Ectodermal cell (in vitro differentiated cells): ENCODE data around the gene PROM2.
"Not testable (repeated sequence)": the region's sequence is repeated elsewhere in the genome, so short reads cannot be mapped to it uniquely, and the experiment has no call there.

Source experiments
- H3K27ac ChIP-seq: 2 replicates; pipeline ENCODE4 v1.7.0; 2013; ENCODE audit warnings: mild to moderate bottlenecking, low read depth, low read length; ENCODE audit not compliant: insufficient read depth, poor library complexity, severe bottlenecking
- H3K27me3 ChIP-seq: 2 replicates; pipeline ENCODE4 v1.7.0; 2013; ENCODE audit warnings: mild to moderate bottlenecking, low read length; ENCODE audit not compliant: insufficient read depth, control insufficient read depth, poor library complexity, severe bottlenecking
- H3K36me3 ChIP-seq: one replicate; pipeline ENCODE4 v1.7.0; 2013; ENCODE audit warnings: low read length; ENCODE audit not compliant: control insufficient read depth, insufficient read depth
- H3K4me1 ChIP-seq: one replicate; pipeline ENCODE4 v1.7.0; 2013; ENCODE audit warnings: low read length; ENCODE audit not compliant: control insufficient read depth, insufficient read depth
- H3K4me3 ChIP-seq: 2 replicates; pipeline ENCODE4 v1.7.0; 2013; ENCODE audit warnings: low read depth, low read length, control low read depth; ENCODE audit not compliant: insufficient read depth
- H3K9me3 ChIP-seq: 2 replicates; pipeline ENCODE4 v1.7.0; 2013; ENCODE audit warnings: mild to moderate bottlenecking, low read length, moderate library complexity; ENCODE audit not compliant: control insufficient read depth
- WGBS, 2 experiments: methylation state at CpG; one replicate each; pipeline ENCODE4 v1.1.7; 2013; ENCODE audit warnings: missing lambda C conversion rate in 2 of 2; 5-methylcytosine and 5-hydroxymethylcytosine counted together

The PROM2 gene

GRCh38 chr2:95242084-95242483 is 32.2 kb upstream of the PROM2 start:
- H3K9me3 ChIP-seq, H3K27ac ChIP-seq, H3K4me1 ChIP-seq, H3K27me3 ChIP-seq, H3K36me3 ChIP-seq, H3K4me3 ChIP-seq: not testable (repeated sequence)
- 80 to 88% methylated on average over 1 of the region's 1 CpG for WGBS, 2 experiments

GRCh38 chr2:95258271-95258670 is 16.0 kb upstream of the PROM2 start:
- 90 to 92% methylated on average over 2 of the region's 2 CpGs for WGBS, 2 experiments
- Histone ChIP-seq H3K36me3 (no peaks in the 10 kb centered on the region), H3K4me3 (no peak overlapping the region), H3K4me1 (no peaks in the 10 kb centered on the region), H3K9me3 (no peaks in the 10 kb centered on the region), H3K27me3 (no peaks in the 10 kb centered on the region), H3K27ac (no peak overlapping the region)

- H3K27me3 ChIP-seq = no peaks in the 10 kb centered on the region
- H3K36me3 ChIP-seq = no peaks in the 10 kb centered on the region
- no peak overlapping the region for H3K4me3 ChIP-seq
- no peaks in the 10 kb centered on the region for H3K4me1 ChIP-seq
- 91 to 93% methylated on average over 8 of the region's 8 CpGs for WGBS, 2 experiments
- no peaks in the 10 kb centered on the region for H3K9me3 ChIP-seq
- H3K27ac ChIP-seq = no peak overlapping the region
These were observed 13.9 kb upstream of the PROM2 start for GRCh38 chr2:95260028-95261023.

GRCh38 chr2:95261602-95262001 is 12.6 kb upstream of the PROM2 start:
- no peak overlapping the region for H3K4me3 ChIP-seq
- no peaks in the 10 kb centered on the region for H3K4me1 ChIP-seq
- H3K27me3 ChIP-seq = no peaks in the 10 kb centered on the region
- no peaks in the 10 kb centered on the region for H3K36me3 ChIP-seq
- H3K9me3 ChIP-seq = no peaks in the 10 kb centered on the region
- no peak overlapping the region for H3K27ac ChIP-seq
- 66 to 70% methylated on average over 6 of the region's 6 CpGs for WGBS, 2 experiments

DNA sequence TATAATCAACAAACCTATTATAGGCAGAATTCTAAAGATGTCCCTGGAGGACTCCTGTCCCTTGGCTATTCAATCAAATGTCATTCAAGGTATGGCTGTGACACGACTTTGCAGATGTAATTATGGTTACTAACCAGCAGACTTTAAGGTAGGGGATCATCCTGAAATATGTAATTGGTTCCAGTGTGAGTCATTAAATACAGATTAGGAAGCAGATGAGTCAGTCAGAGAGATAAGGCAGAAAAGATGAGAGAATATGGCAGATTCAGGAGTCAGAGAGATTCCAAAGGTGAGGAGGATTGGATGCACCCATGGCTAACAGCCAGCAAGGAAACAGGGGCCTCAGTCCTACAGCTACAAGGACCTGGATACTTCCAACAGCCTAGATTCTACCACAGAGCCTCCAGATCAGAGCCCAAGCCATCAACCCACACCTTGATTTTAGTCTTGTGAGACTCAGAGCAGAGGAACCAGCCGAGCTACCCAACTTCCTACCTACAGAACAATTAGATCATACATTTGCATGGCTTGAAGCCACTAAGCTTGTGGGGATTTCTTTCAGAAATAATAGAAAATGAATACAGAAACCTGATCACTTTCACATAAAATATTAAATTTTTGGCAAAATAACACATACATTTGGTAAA is 11.2 kb upstream of the PROM2 start:
- Histone ChIP-seq H3K4me1 (no peaks in the 10 kb centered on the region), H3K36me3 (no peaks in the 10 kb centered on the region), H3K9me3 (no peaks in the 10 kb centered on the region), H3K4me3 (no peak overlapping the region), H3K27me3 (no peaks in the 10 kb centered on the region), H3K27ac (no peak overlapping the region)
- 90 to 94% methylated on average over 2 of the region's 2 CpGs for WGBS, 2 experiments

DNA sequence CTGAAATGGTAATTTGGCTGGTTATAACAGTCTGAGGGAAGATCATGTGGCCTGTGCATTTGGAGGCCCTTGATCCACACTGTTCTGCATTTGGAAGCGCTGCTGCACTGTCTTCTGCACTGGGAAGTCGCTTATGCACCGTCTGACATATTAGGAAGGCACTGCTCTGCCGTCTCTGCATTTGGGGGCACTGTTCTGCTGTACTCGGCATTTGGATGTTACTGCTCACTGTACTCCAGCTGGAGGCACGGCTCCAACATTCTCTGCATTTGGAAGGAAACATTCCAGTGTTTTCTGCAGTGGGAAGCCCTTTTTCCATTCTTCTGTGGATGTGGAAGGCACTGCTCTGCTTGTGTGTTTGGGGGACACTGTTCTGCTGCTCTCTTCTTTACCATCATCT is 9.6 kb upstream of the PROM2 start:
- Histone ChIP-seq H3K4me3 (no peak overlapping the region), H3K36me3 (no peaks in the 10 kb centered on the region), H3K27ac (no peak overlapping the region), H3K9me3 (no peaks in the 10 kb centered on the region), H3K27me3 (no peaks in the 10 kb centered on the region), H3K4me1 (no peaks in the 10 kb centered on the region)
- WGBS, 2 experiments = 81 to 83% methylated on average over 6 of the region's 6 CpGs

- no peaks in the 10 kb centered on the region for H3K27me3 ChIP-seq
- no peaks in the 10 kb centered on the region for H3K36me3 ChIP-seq
- H3K4me1 ChIP-seq = no peaks in the 10 kb centered on the region
- no peak overlapping the region for H3K27ac ChIP-seq
- no peaks in the 10 kb centered on the region for H3K9me3 ChIP-seq
- WGBS, 2 experiments = 90 to 94% methylated on average over 4 of the region's 4 CpGs
- H3K4me3 ChIP-seq = no peak overlapping the region
These were observed 9.1 kb upstream of the PROM2 start for GRCh38 chr2:95265182-95265581.

- 81 to 89% methylated on average over 10 of the region's 10 CpGs for WGBS, 2 experiments
- Histone ChIP-seq H3K4me3 (no peak overlapping the region), H3K27me3 (no peaks in the 10 kb centered on the region)
These were observed 7.3 kb upstream of the PROM2 start for GRCh38 chr2:95266781-95267430.

GRCh38 chr2:95267458-95268210 is 6.6 kb upstream of the PROM2 start:
- WGBS, 2 experiments = 85 to 87% methylated on average over 11 of the region's 11 CpGs
- H3K27me3 ChIP-seq = no peaks in the 10 kb centered on the region
- no peaks in the 10 kb centered on the region for H3K36me3 ChIP-seq
- H3K9me3 ChIP-seq = no peaks in the 10 kb centered on the region
- no peak overlapping the region for H3K4me3 ChIP-seq
- no peaks in the 10 kb centered on the region for H3K4me1 ChIP-seq
- no peak overlapping the region for H3K27ac ChIP-seq

More at GRCh38 chr2:95266781-95267430, 7.3 kb upstream of the PROM2 start:
- Histone ChIP-seq H3K36me3 (no peaks in the 10 kb centered on the region), H3K27ac (no peak overlapping the region), H3K9me3 (no peaks in the 10 kb centered on the region), H3K4me1 (no peaks in the 10 kb centered on the region)
